Endothelial cell of umbilical vein (primary cell): ENCODE measurements around the gene STK32C. TPM values are rescaled to one million over a fixed set of nuclear protein-coding genes. Genes with fewer than 3 reads are reported as not detected.

Experiments used
- BruUV-seq: library from RNA; stranded (reverse); fragments of 400-500 nt; replicated peaks from 2 replicates; lab custom pipeline; 2021; lab: Mats Ljungman, UMichigan
- CTCF ChIA-PET: fragments of 300-600, 350-600 bp; sonication (Branson Sonifier 250); formaldehyde crosslinking; loops from one replicate; lab custom pipeline; 2021; ENCODE audit warnings: antibody characterized with exemption, inconsistent platforms; lab: Charles Lee
- POLR2A ChIA-PET: fragments of 300-600, 350-600 bp; sonication (Branson Sonifier 250); formaldehyde crosslinking; loops from one replicate; lab custom pipeline; 2021; ENCODE audit warnings: antibody characterized with exemption, inconsistent platforms; lab: Charles Lee
- DNase-seq: peaks from one replicate; pipeline ENCODE4 v3.0.0-alpha.2; 2011; ENCODE audit warnings: low read depth, low spot score
- FAIRE-seq: peaks from 2 replicates; lab custom pipeline; 2011; peaks lifted over from hg19 to GRCh38; lab: Jason Lieb, UNC
- H2AFZ ChIP-seq: 2 replicates; pipeline ENCODE4 v1.6.0; 2012; ENCODE audit warnings: low read depth, low read length, control low read depth, inconsistent platforms
- H3K27ac ChIP-seq: 2 replicates; pipeline ENCODE4 v1.5.1; 2011; ENCODE audit warnings: low read depth, mild to moderate bottlenecking, control low read depth, low read length, moderate library complexity; ENCODE audit not compliant: insufficient read depth
- H3K27me3 ChIP-seq, 2 experiments: 2 replicates each; pipeline versions ENCODE4 v1.6.0 to v1.6.1; 2011; ENCODE audit warnings: low read length in 2 of 2, mixed read lengths in 1 of 2; ENCODE audit not compliant: control insufficient read depth in 2 of 2, insufficient read depth in 2 of 2
- H3K36me3 ChIP-seq, 2 experiments: 2 replicates in 1 of 2; 3 replicates in 1 of 2; pipeline ENCODE4 v1.5.1; 2011; ENCODE audit warnings: low read length in 2 of 2, mild to moderate bottlenecking in 1 of 2, moderate library complexity in 1 of 2; ENCODE audit not compliant: control insufficient read depth in 2 of 2, insufficient read depth in 2 of 2; ENCODE audit errors: extremely low read depth in 1 of 2
- H3K4me1 ChIP-seq: 3 replicates; pipeline ENCODE4 v1.5.1; 2011; ENCODE audit warnings: mild to moderate bottlenecking, low read length; ENCODE audit not compliant: control insufficient read depth, insufficient read depth; ENCODE audit errors: extremely low read depth
- H3K4me2 ChIP-seq: 2 replicates; pipeline ENCODE4 v1.6.1; 2011; ENCODE audit warnings: low read length, control low read depth, mixed read lengths; ENCODE audit not compliant: insufficient read depth
- H3K4me3 ChIP-seq, 3 experiments: fragments of 200-600 bp in 1 of 3; sonication (generic), shearing (Covaris generic) in 1 of 3; replicated peaks in 1 of 3; 2 replicates each; pipeline ENCODE4 v1.5.1; 2011 to 2016; ENCODE audit warnings: control low read depth in 3 of 3, low read length in 3 of 3, mild to moderate bottlenecking in 2 of 3, inconsistent platforms in 1 of 3, low read depth in 1 of 3, moderate library complexity in 1 of 3; ENCODE audit not compliant: insufficient read depth in 1 of 3
- H3K79me2 ChIP-seq: 2 replicates; pipeline ENCODE4 v1.6.0; 2012; ENCODE audit warnings: low read length, inconsistent platforms; ENCODE audit not compliant: control insufficient read depth, insufficient read depth
- H3K9ac ChIP-seq: replicated peaks from 2 replicates; pipeline ENCODE3; 2011; ENCODE audit warnings: low read length, control low read depth; ENCODE audit not compliant: insufficient read depth; ENCODE audit errors: extremely low read depth
- H3K9me1 ChIP-seq: replicated peaks from 3 replicates; pipeline ENCODE4 v1.6.0; 2011; ENCODE audit warnings: mild to moderate bottlenecking, low read length; ENCODE audit not compliant: control insufficient read depth, insufficient read depth; ENCODE audit errors: extremely low read depth
- H3K9me3 ChIP-seq: replicated peaks from 2 replicates; pipeline ENCODE4 v1.5.1; 2012; ENCODE audit warnings: low read length, inconsistent platforms; ENCODE audit not compliant: control insufficient read depth, insufficient read depth
- H4K20me1 ChIP-seq: replicated peaks from 2 replicates; pipeline ENCODE3; 2011; ENCODE audit warnings: mild to moderate bottlenecking, low read length; ENCODE audit not compliant: control insufficient read depth, insufficient read depth; ENCODE audit errors: extremely low read depth
- EZH2 ChIP-seq: IDR thresholded peaks from 2 replicates; pipeline ENCODE4 v1.6.1; 2012; ENCODE audit warnings: borderline replicate concordance, low read depth, mild to moderate bottlenecking, moderate library complexity, low read length, inconsistent platforms; ENCODE audit not compliant: severe bottlenecking
- FOS ChIP-seq: IDR thresholded peaks from 2 replicates; pipeline ENCODE4 v1.6.1; 2011; ENCODE audit warnings: mild to moderate bottlenecking, low read length, moderate library complexity, borderline replicate concordance; ENCODE audit not compliant: insufficient read depth
- GATA2 ChIP-seq: IDR thresholded peaks from 2 replicates; pipeline ENCODE4 v1.7.0; 2011; ENCODE audit warnings: low read depth, mild to moderate bottlenecking, moderate library complexity, mixed read lengths, low read length; ENCODE audit not compliant: insufficient read length, insufficient read depth
- JUN ChIP-seq: IDR thresholded peaks from 2 replicates; pipeline ENCODE4 v1.6.1; 2011; ENCODE audit warnings: borderline replicate concordance, low read depth; ENCODE audit not compliant: insufficient read length, insufficient read depth
- MYC ChIP-seq: IDR thresholded peaks from one replicate; pipeline ENCODE4 v1.6.1; 2011; ENCODE audit warnings: mild to moderate bottlenecking, low read depth, low read length
- POLR2A ChIP-seq: IDR thresholded peaks from 2 replicates; pipeline ENCODE4 v1.6.1; 2012; ENCODE audit warnings: low read depth, mild to moderate bottlenecking, control low read depth, low read length
- POLR2AphosphoS5 ChIP-seq: IDR thresholded peaks from 2 replicates; pipeline ENCODE4 v1.6.1; 2012; ENCODE audit warnings: low read depth, mild to moderate bottlenecking, control low read depth, low read length, moderate library complexity; ENCODE audit not compliant: insufficient read depth
- dilution Hi-C: fragments of 300-500 bp; cut with MboI; formaldehyde crosslinking; loops from one replicate; pipeline ENCODE4 v1.15.0; 2019; ENCODE audit warnings: low sequenced_read_pairs; ENCODE audit not compliant: extremely low pct_ligation_motif_present
- intact Hi-C: fragments of 100-400 bp; cut with micrococcal nuclease; formaldehyde crosslinking; loops from one replicate; pipeline ENCODE4 v1.10.0; 2022
- polyA plus RNA-seq, 4 experiments: library from polyadenylated mRNA; depleted of rRNA in 3 of 4; stranded (reverse) in 3 of 4; unstranded in 1 of 4; fragments of >200 nt; gene quantifications; 2 replicates each; pipeline versions ENCODE4 v1.2.1 to v1.2.3, GENCODE V29; 2011 to 2012; ENCODE audit warnings: missing spikeins in 1 of 4
- total RNA-seq: library from RNA; stranded (reverse); gene quantifications from 2 replicates; pipeline ENCODE4 v1.2.3, GENCODE V29; 2021
- TF ChIP-seq, protein P1 (sequence below), 2 donors: IDR thresholded peaks; 1 replicate in 1 of 2; 2 replicates in 1 of 2; pipeline ENCODE4 v1.5.1; 2011; ENCODE audit warnings: low read length in 2 of 2, mild to moderate bottlenecking in 2 of 2, moderate library complexity in 2 of 2, control low read depth in 1 of 2, inconsistent platforms in 1 of 2, low read depth in 1 of 2; ENCODE audit not compliant: insufficient read depth in 1 of 2; ENCODE audit errors: extremely low read depth in 1 of 2
- TF ChIP-seq, protein P2 (sequence below): IDR thresholded peaks from 2 replicates; pipeline ENCODE4 v1.6.1; 2011; ENCODE audit not compliant: insufficient read depth, insufficient read length

The STK32C gene
- total and polyA plus RNA-seq, 2 donors (not counting 3 experiments of a cell fraction or from before 2014, with no cell fraction given) = 5.4 to 14.1 TPM

DNA sequence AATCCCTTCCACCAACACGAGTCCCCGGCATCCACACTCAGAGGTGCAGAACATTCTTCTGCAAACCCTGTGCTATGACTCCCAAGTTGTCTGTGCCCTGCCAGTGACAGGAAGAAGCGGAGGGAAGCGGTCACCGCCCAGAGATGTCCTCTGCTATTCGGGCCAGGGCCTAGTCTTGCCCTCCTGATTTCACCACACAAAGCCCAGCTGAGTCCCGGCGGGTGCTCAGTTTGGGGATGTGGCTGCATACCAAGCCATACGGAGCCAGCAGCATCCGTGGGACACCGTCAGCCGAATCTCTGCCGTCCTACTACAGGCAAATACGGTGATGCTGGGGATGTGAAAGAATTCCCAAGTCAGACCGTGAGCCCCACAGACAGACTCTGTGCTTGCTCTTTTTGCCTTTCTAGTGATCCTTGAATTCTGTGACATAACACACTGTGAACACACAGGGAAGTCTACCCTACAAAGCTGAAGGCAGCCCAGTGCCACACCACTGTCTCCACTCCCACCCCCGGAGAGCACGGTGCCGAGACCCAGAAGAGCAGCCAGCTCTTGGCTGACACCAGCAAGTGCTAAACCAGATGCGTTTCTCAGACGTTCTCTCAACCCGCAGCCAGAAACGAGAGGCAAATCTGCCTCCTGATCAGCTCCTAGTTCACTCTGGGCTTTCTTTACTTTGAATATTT lies 2.0 kb downstream of the STK32C start:
- BruUV-seq = no TSS peak
- no peak overlapping the region for H3K9ac ChIP-seq
- H3K9me1 ChIP-seq = no peaks in the 10 kb centered on the region
- FAIRE-seq = no peak
- peaks cover 4 to 11% of the 10 kb centered on the region in 2 experiments for H3K27me3 ChIP-seq
- intact Hi-C loops = no loop called here
- TF ChIP-seq FOS (no peak), JUN (no peak), POLR2AphosphoS5 (no peak), POLR2A (no peak), MYC (no peak), GATA2 (no peak), EZH2 (no peak)
- TF ChIP-seq, protein P1, sequence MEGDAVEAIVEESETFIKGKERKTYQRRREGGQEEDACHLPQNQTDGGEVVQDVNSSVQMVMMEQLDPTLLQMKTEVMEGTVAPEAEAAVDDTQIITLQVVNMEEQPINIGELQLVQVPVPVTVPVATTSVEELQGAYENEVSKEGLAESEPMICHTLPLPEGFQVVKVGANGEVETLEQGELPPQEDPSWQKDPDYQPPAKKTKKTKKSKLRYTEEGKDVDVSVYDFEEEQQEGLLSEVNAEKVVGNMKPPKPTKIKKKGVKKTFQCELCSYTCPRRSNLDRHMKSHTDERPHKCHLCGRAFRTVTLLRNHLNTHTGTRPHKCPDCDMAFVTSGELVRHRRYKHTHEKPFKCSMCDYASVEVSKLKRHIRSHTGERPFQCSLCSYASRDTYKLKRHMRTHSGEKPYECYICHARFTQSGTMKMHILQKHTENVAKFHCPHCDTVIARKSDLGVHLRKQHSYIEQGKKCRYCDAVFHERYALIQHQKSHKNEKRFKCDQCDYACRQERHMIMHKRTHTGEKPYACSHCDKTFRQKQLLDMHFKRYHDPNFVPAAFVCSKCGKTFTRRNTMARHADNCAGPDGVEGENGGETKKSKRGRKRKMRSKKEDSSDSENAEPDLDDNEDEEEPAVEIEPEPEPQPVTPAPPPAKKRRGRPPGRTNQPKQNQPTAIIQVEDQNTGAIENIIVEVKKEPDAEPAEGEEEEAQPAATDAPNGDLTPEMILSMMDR (IDR thresholded peaks at IDR 0.05; ENCODE audit: extremely low read depth in 1 of 2, insufficient read depth in 1 of 2, low read depth in 1 of 2, low read length in 2 of 2) = no peak
- TF ChIP-seq, protein P2, sequence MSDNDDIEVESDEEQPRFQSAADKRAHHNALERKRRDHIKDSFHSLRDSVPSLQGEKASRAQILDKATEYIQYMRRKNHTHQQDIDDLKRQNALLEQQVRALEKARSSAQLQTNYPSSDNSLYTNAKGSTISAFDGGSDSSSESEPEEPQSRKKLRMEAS = no peak
- no peak overlapping the region for H3K4me2 ChIP-seq
- no peaks in the 10 kb centered on the region for H3K4me1 ChIP-seq
- H3K9me3 ChIP-seq = no peaks in the 10 kb centered on the region
- POLR2A ChIA-PET = no interaction called here
- no peak overlapping the region for H3K4me3 ChIP-seq
- no peaks in the 10 kb centered on the region for H4K20me1 ChIP-seq
- no peak for DNase-seq
- no peak overlapping the region for H3K27ac ChIP-seq
- CTCF ChIA-PET = no interaction called here
- no peaks in the 10 kb centered on the region for H3K79me2 ChIP-seq
- H3K36me3 ChIP-seq = no peaks in the 10 kb centered on the region
- dilution Hi-C loops = no loop called here
- no peak overlapping the region for H2AFZ ChIP-seq
